HepG2 (cell line): ENCODE measurements around the gene RNU11. TPM values are rescaled to one million over a fixed set of nuclear protein-coding genes. Genes with fewer than 3 reads are reported as not detected.
A peak's percentile ranks its signal among the peaks of the same experiment; 100 is the strongest.

Source experiments
- ARID2 ChIP-seq: sonication (generic); formaldehyde crosslinking; IDR thresholded peaks from 2 replicates; pipeline ENCODE4 v1.8.1; 2022; ENCODE audit warnings: mild to moderate bottlenecking, missing genetic modification reagents, borderline replicate concordance
- CREB1 ChIP-seq, 2 experiments: fragments of 450-650 bp in 1 of 2; IDR thresholded peaks; 2 replicates each; pipeline ENCODE4 v1.6.1; 2016 to 2017; ENCODE audit warnings: control low read depth in 1 of 2, mild to moderate bottlenecking in 1 of 2, missing compliant biosample characterization in 1 of 2, missing genetic modification characterization in 1 of 2
- GATAD1 ChIP-seq: IDR thresholded peaks from 2 replicates; pipeline ENCODE4 v1.6.1; 2016; ENCODE audit warnings: missing genetic modification reagents, missing compliant biosample characterization
- KLF13 ChIP-seq: sonication (generic); formaldehyde crosslinking; IDR thresholded peaks from 2 replicates; pipeline ENCODE4 v1.4.0; 2020; ENCODE audit warnings: mild to moderate bottlenecking, missing genetic modification reagents
- MAF1 ChIP-seq: sonication (generic); formaldehyde crosslinking; IDR thresholded peaks from 2 replicates; pipeline ENCODE4 v1.5.0; 2020; ENCODE audit warnings: missing genetic modification reagents, borderline replicate concordance
- MTF2 ChIP-seq: sonication (generic); formaldehyde crosslinking; IDR thresholded peaks from 2 replicates; pipeline ENCODE4 v1.5.0; 2020; ENCODE audit warnings: missing genetic modification reagents, borderline replicate concordance
- MXI1 ChIP-seq: IDR thresholded peaks from 3 replicates; pipeline ENCODE4 v1.6.1; 2012; ENCODE audit warnings: low read depth, low read length, inconsistent platforms, borderline replicate concordance
- RBFOX2 ChIP-seq: fragments of 200-400 bp; formaldehyde crosslinking; IDR thresholded peaks from 2 replicates; pipeline ENCODE4 v1.6.1; 2017; ENCODE audit warnings: low read depth, mild to moderate bottlenecking, low read length
- SIN3B ChIP-seq: fragments of 150-350 bp; IDR thresholded peaks from 2 replicates; pipeline ENCODE4 v1.6.1; 2014; ENCODE audit warnings: low read length
- SMARCC2 ChIP-seq: fragments of 450-650 bp; IDR thresholded peaks from 2 replicates; pipeline ENCODE4 v1.6.1; 2017; ENCODE audit warnings: antibody characterized with exemption, mild to moderate bottlenecking
- SOX13 ChIP-seq, 3 experiments: fragments of 450-650 bp in 1 of 3; sonication (generic) in 1 of 3; formaldehyde crosslinking in 1 of 3; IDR thresholded peaks in 2 of 3; conservative IDR thresholded peaks in 1 of 3; 2 replicates each; pipeline versions ENCODE4 v1.5.0 to v1.6.1; 2016 to 2020; ENCODE audit warnings: antibody characterized with exemption in 1 of 3, mild to moderate bottlenecking in 1 of 3, missing compliant biosample characterization in 1 of 3, missing genetic modification reagents in 1 of 3, moderate library complexity in 1 of 3
- YEATS2 ChIP-seq: sonication (generic); formaldehyde crosslinking; IDR thresholded peaks from 2 replicates; pipeline ENCODE4 v1.4.0; 2020; ENCODE audit warnings: missing genetic modification reagents, borderline replicate concordance
- YEATS4 ChIP-seq: sonication (generic); formaldehyde crosslinking; IDR thresholded peaks from 2 replicates; pipeline ENCODE4 v1.4.0; 2020; ENCODE audit warnings: missing genetic modification reagents, borderline replicate concordance
- ZKSCAN8 ChIP-seq: IDR thresholded peaks from 2 replicates; pipeline ENCODE4 v1.6.1; 2016; ENCODE audit warnings: borderline replicate concordance, missing genetic modification reagents, missing compliant biosample characterization
- ZNF496 ChIP-seq: sonication (generic); formaldehyde crosslinking; IDR thresholded peaks from 2 replicates; pipeline ENCODE4 v1.8.1; 2023; ENCODE audit warnings: mild to moderate bottlenecking, moderate library complexity, missing genetic modification reagents; ENCODE audit not compliant: insufficient replicate concordance
- ZNF562 ChIP-seq: sonication (generic); formaldehyde crosslinking; IDR thresholded peaks from 2 replicates; pipeline ENCODE4 v1.8.0; 2022; ENCODE audit warnings: missing genetic modification reagents, borderline replicate concordance
- ZNF563 ChIP-seq: sonication (generic); formaldehyde crosslinking; IDR thresholded peaks from 2 replicates; pipeline ENCODE4 v1.8.0; 2022; ENCODE audit warnings: mild to moderate bottlenecking, moderate library complexity, missing genetic modification reagents
- ZNF879 ChIP-seq: sonication (generic); formaldehyde crosslinking; IDR thresholded peaks from 2 replicates; pipeline ENCODE4 v1.8.1; 2023; ENCODE audit warnings: missing genetic modification reagents
- polyA plus RNA-seq, 8 experiments: library from polyadenylated mRNA; depleted of rRNA in 3 of 8; stranded (reverse) in 7 of 8; unstranded in 1 of 8; fragments of >200 nt; fragmentation: Illumina TruSeq in 4 of 8; extraction: Trizol in 4 of 8; gene quantifications; 2 replicates each; pipeline versions ENCODE4 v1.2.1 to v1.2.3, GENCODE V29; 2011 to 2016; ENCODE audit warnings: low read depth in 4 of 8, missing spikeins in 1 of 8, mixed read lengths in 1 of 8; ENCODE audit not compliant: insufficient read depth in 1 of 8
- total RNA-seq, 5 experiments: library from RNA; depleted of rRNA; stranded (reverse); fragments of >200 nt; fragmentation: Illumina TruSeq; extraction: Trizol; gene quantifications; 2 replicates each; pipeline ENCODE4 v1.2.3, GENCODE V29; 2016; ENCODE audit warnings: low read depth in 1 of 5
- TF ChIP-seq, protein P1 (sequence below): sonication (generic); formaldehyde crosslinking; IDR thresholded peaks from 2 replicates; pipeline ENCODE4 v1.4.0; 2020; ENCODE audit warnings: missing genetic modification reagents
- TF ChIP-seq, protein P2 (sequence below): sonication (generic); formaldehyde crosslinking; IDR thresholded peaks from 2 replicates; pipeline ENCODE4 v1.5.1; 2020; ENCODE audit warnings: missing genetic modification reagents, mild to moderate bottlenecking, borderline replicate concordance
- TF ChIP-seq, protein P3 (sequence below): sonication (generic); formaldehyde crosslinking; IDR thresholded peaks from 2 replicates; pipeline ENCODE4 v1.4.0; 2020; ENCODE audit warnings: missing genetic modification reagents
- TF ChIP-seq, protein P4 (sequence below): sonication (generic); formaldehyde crosslinking; IDR thresholded peaks from 2 replicates; pipeline ENCODE4 v1.5.0; 2020; ENCODE audit warnings: missing genetic modification reagents, mild to moderate bottlenecking, borderline replicate concordance

Gene RNU11
- total and polyA plus RNA-seq, 2 of the 13 experiments (the other 11 are each of a cell fraction or from before 2014, with no cell fraction given), result not detected

DNA sequence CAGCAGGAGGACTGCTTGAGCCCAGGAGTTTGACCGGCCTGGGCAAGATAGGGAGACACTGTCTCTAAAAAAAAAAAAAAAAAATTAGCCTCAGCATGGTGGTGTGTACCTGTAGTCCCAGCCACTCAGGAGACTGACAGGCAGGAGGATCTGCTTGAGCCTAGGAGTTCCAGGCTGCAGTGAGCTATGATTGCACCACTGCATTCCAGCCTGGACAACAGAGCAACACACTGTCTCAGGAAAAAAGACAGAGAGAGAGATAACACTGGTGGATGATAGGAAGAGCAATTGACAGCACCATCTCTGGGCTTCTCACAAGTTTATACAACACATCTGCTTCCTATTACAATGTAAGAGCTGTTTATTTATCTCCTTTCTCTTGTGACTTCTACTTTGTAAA, 2.4 kb upstream of the RNU11 start (continued):
- TF ChIP-seq, protein P1, sequence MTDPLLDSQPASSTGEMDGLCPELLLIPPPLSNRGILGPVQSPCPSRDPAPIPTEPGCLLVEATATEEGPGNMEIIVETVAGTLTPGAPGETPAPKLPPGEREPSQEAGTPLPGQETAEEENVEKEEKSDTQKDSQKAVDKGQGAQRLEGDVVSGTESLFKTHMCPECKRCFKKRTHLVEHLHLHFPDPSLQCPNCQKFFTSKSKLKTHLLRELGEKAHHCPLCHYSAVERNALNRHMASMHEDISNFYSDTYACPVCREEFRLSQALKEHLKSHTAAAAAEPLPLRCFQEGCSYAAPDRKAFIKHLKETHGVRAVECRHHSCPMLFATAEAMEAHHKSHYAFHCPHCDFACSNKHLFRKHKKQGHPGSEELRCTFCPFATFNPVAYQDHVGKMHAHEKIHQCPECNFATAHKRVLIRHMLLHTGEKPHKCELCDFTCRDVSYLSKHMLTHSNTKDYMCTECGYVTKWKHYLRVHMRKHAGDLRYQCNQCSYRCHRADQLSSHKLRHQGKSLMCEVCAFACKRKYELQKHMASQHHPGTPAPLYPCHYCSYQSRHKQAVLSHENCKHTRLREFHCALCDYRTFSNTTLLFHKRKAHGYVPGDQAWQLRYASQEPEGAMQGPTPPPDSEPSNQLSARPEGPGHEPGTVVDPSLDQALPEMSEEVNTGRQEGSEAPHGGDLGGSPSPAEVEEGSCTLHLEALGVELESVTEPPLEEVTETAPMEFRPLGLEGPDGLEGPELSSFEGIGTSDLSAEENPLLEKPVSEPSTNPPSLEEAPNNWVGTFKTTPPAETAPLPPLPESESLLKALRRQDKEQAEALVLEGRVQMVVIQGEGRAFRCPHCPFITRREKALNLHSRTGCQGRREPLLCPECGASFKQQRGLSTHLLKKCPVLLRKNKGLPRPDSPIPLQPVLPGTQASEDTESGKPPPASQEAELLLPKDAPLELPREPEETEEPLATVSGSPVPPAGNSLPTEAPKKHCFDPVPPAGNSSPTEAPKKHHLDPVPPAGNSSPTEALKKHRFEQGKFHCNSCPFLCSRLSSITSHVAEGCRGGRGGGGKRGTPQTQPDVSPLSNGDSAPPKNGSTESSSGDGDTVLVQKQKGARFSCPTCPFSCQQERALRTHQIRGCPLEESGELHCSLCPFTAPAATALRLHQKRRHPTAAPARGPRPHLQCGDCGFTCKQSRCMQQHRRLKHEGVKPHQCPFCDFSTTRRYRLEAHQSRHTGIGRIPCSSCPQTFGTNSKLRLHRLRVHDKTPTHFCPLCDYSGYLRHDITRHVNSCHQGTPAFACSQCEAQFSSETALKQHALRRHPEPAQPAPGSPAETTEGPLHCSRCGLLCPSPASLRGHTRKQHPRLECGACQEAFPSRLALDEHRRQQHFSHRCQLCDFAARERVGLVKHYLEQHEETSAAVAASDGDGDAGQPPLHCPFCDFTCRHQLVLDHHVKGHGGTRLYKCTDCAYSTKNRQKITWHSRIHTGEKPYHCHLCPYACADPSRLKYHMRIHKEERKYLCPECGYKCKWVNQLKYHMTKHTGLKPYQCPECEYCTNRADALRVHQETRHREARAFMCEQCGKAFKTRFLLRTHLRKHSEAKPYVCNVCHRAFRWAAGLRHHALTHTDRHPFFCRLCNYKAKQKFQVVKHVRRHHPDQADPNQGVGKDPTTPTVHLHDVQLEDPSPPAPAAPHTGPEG, result no peak
- no peak for TF ChIP-seq RBFOX2
- no peak for TF ChIP-seq MAF1 (CRISPR knock-in tag)
- TF ChIP-seq, protein P2, sequence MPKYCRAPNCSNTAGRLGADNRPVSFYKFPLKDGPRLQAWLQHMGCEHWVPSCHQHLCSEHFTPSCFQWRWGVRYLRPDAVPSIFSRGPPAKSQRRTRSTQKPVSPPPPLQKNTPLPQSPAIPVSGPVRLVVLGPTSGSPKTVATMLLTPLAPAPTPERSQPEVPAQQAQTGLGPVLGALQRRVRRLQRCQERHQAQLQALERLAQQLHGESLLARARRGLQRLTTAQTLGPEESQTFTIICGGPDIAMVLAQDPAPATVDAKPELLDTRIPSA (CRISPR knock-in tag), result no peak
- no peak for TF ChIP-seq YEATS4
- TF ChIP-seq ZKSCAN8 (CRISPR knock-in tag), result 0 out of 2 replicates have a peak, but pooled peaks have one; percentile 27
- no peak for TF ChIP-seq KLF13 (CRISPR knock-in tag)
- TF ChIP-seq ARID2 (CRISPR knock-in tag), result no peak
- no peak for TF ChIP-seq CREB1 (IDR thresholded peaks at IDR 0.05)
- peak; percentile 22; the same call in 1 of the 2 replicates for TF ChIP-seq CREB1 (CRISPR knock-in tag; IDR thresholded peaks at IDR 0.05)
- TF ChIP-seq, protein P3, sequence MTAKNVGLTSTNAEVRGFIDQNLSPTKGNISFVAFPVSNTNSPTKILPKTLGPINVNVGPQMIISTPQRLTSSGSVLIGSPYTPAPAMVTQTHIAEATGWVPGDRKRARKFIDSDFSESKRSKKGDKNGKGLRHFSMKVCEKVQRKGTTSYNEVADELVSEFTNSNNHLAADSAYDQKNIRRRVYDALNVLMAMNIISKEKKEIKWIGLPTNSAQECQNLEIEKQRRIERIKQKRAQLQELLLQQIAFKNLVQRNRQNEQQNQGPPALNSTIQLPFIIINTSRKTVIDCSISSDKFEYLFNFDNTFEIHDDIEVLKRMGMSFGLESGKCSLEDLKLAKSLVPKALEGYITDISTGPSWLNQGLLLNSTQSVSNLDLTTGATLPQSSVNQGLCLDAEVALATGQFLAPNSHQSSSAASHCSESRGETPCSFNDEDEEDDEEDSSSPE (CRISPR knock-in tag), result no peak
- no peak for TF ChIP-seq ZNF879 (CRISPR knock-in tag)
- no peak for TF ChIP-seq MTF2 (CRISPR knock-in tag)
- TF ChIP-seq GATAD1 (CRISPR knock-in tag), result peak; percentile 40; the same call in 1 of the 2 replicates
- TF ChIP-seq ZNF563 (CRISPR knock-in tag), result no peak
- no peak for TF ChIP-seq YEATS2 (CRISPR knock-in tag)
- no peak for TF ChIP-seq ZNF496 (CRISPR knock-in tag)
- TF ChIP-seq SIN3B, result no peak
- no peak for TF ChIP-seq ZNF562 (CRISPR knock-in tag)
- no peak for TF ChIP-seq SMARCC2
- TF ChIP-seq SOX13 (IDR thresholded peaks at IDR 0.05), result no peak
- TF ChIP-seq SOX13 (CRISPR knock-in tag; conservative IDR thresholded peaks at IDR 0.05 in 1 of 2, IDR thresholded peaks at IDR 0.05 in 1 of 2), result peak in 1 of 2 experiments; percentile 58; a peak in 2 of 4 replicates
- peak; percentile 22; the same call in 1 of the 3 replicates for TF ChIP-seq MXI1
- TF ChIP-seq, protein P4, sequence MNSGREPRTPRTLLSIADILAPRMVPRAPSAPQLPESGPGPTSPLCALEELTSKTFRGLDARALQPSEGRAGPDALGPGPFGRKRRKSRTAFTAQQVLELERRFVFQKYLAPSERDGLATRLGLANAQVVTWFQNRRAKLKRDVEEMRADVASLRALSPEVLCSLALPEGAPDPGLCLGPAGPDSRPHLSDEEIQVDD, result no peak
